ENCODE data around the gene CLDN19.

Gene CLDN19

GRCh38 chr1:42740851-42741580, 980 bp upstream of the CLDN19 start:
- no peak for TF ChIP-seq POLR2AphosphoS5 (IDR thresholded peaks at IDR 0.05; ENCODE audit: low read depth, low read length)
- TF ChIP-seq TAF1 (IDR thresholded peaks at IDR 0.05; ENCODE audit: borderline replicate concordance, insufficient read depth, low read length): no peak
- no peak for TF ChIP-seq SIN3A (IDR thresholded peaks at IDR 0.05; ENCODE audit: borderline replicate concordance, insufficient read depth, low read length)
- TF ChIP-seq REST (IDR thresholded peaks at IDR 0.05; ENCODE audit: insufficient read depth in 1 of 2, low read depth in 2 of 2, low read length in 2 of 2): no peak
- no peak for TF ChIP-seq FOXP2 (optimal IDR thresholded peaks at IDR 0.05; ENCODE audit: borderline replicate concordance, extremely low read depth, extremely low read length, insufficient read depth)

- TF ChIP-seq POLR2AphosphoS5 (IDR thresholded peaks at IDR 0.05; ENCODE audit: low read depth, low read length) (no peak), FOXP2 (optimal IDR thresholded peaks at IDR 0.05; ENCODE audit: borderline replicate concordance, extremely low read depth, extremely low read length, insufficient read depth) (no peak), SIN3A (IDR thresholded peaks at IDR 0.05; ENCODE audit: borderline replicate concordance, insufficient read depth, low read length) (no peak)
These were observed 1.3 kb downstream of the CLDN19 start for GRCh38 chr1:42738678-42739226.

- no peak for TF ChIP-seq REST (IDR thresholded peaks at IDR 0.05; ENCODE audit: insufficient read depth in 1 of 2, low read depth in 2 of 2, low read length in 2 of 2)
- TF ChIP-seq TAF1 (IDR thresholded peaks at IDR 0.05; ENCODE audit: borderline replicate concordance, insufficient read depth, low read length): no peak
- no peak for TF ChIP-seq SIN3A (IDR thresholded peaks at IDR 0.05; ENCODE audit: borderline replicate concordance, insufficient read depth, low read length)
- no peak for TF ChIP-seq POLR2AphosphoS5 (IDR thresholded peaks at IDR 0.05; ENCODE audit: low read depth, low read length)
- no peak for TF ChIP-seq FOXP2 (optimal IDR thresholded peaks at IDR 0.05; ENCODE audit: borderline replicate concordance, extremely low read depth, extremely low read length, insufficient read depth)
These were observed 1.9 kb downstream of the CLDN19 start for GRCh38 chr1:42737986-42738677.

GRCh38 chr1:42737257-42737656, 2.8 kb downstream of the CLDN19 start:
- TF ChIP-seq REST (IDR thresholded peaks at IDR 0.05; ENCODE audit: insufficient read depth in 1 of 2, low read depth in 2 of 2, low read length in 2 of 2) (no peak), SIN3A (IDR thresholded peaks at IDR 0.05; ENCODE audit: borderline replicate concordance, insufficient read depth, low read length) (no peak), TAF1 (IDR thresholded peaks at IDR 0.05; ENCODE audit: borderline replicate concordance, insufficient read depth, low read length) (no peak), POLR2AphosphoS5 (IDR thresholded peaks at IDR 0.05; ENCODE audit: low read depth, low read length) (no peak), FOXP2 (optimal IDR thresholded peaks at IDR 0.05; ENCODE audit: borderline replicate concordance, extremely low read depth, extremely low read length, insufficient read depth) (no peak)

- TF ChIP-seq TAF1 (IDR thresholded peaks at IDR 0.05; ENCODE audit: borderline replicate concordance, insufficient read depth, low read length): no peak
- no peak for TF ChIP-seq FOXP2 (optimal IDR thresholded peaks at IDR 0.05; ENCODE audit: borderline replicate concordance, extremely low read depth, extremely low read length, insufficient read depth)
- TF ChIP-seq REST (IDR thresholded peaks at IDR 0.05; ENCODE audit: insufficient read depth in 1 of 2, low read depth in 2 of 2, low read length in 2 of 2): no peak
- no peak for TF ChIP-seq POLR2AphosphoS5 (IDR thresholded peaks at IDR 0.05; ENCODE audit: low read depth, low read length)
- no peak for TF ChIP-seq SIN3A (IDR thresholded peaks at IDR 0.05; ENCODE audit: borderline replicate concordance, insufficient read depth, low read length)
These were observed 3.4 kb downstream of the CLDN19 start for GRCh38 chr1:42736571-42737200.
